Motor neuron (in vitro differentiated cells): ENCODE measurements around the gene TTN. TPM values are rescaled to one million over a fixed set of nuclear protein-coding genes. Genes with fewer than 3 reads are reported as not detected.
"Not testable (repeated sequence)": the region's sequence is repeated elsewhere in the genome, so short reads cannot be mapped to it uniquely, and the experiment has no call there.

Experiments used
- ATAC-seq, 8 experiments: fragments of 200-7000 bp; cut with Tn5 transposase; replicated peaks in 6 of 8; 2 replicates each; pipeline ENCODE4 v1.8.0; 2021; ENCODE audit warnings: mild to moderate bottlenecking in 8 of 8, moderate library complexity in 8 of 8
- H3K27ac ChIP-seq, 2 donors: fragments of 250-450 bp; sonication (Bioruptor Pico); 2 replicates each; pipeline ENCODE4 v1.9.0; 2021; ENCODE audit warnings: antibody characterized with exemption in 2 of 2, mild to moderate bottlenecking in 2 of 2, moderate library complexity in 1 of 2
- H3K4me1 ChIP-seq, 2 donors: fragments of 250-450 bp; sonication (Bioruptor Pico); replicated peaks in 1 of 2; 2 replicates each; pipeline ENCODE4 v1.6.1; 2021; ENCODE audit warnings: antibody characterized with exemption in 2 of 2, mild to moderate bottlenecking in 2 of 2, moderate library complexity in 1 of 2
- H3K4me3 ChIP-seq, 5 donors: fragments of 250-450 bp; sonication (Bioruptor Pico); 2 replicates each; pipeline ENCODE4 v1.9.0; 2021; ENCODE audit warnings: antibody characterized with exemption in 5 of 5, mild to moderate bottlenecking in 5 of 5, moderate library complexity in 4 of 5
- WGBS, 10 experiments: fragments of 450-650 bp; shearing (Covaris generic); methylation state at CpG; one replicate each; pipeline ENCODE4 v1.0.0; 2022; 5-methylcytosine and 5-hydroxymethylcytosine counted together
- in situ Hi-C, 9 experiments: fragments of 400-800 bp; cut with MboI; loops; one replicate each; pipeline ENCODE4 v1.15.0; 2021; ENCODE audit warnings: low sequenced_read_pairs in 9 of 9, low pct_unique_long_range_greater_than_20kb in 2 of 9; ENCODE audit not compliant: unreplicated experiment in 9 of 9
- total RNA-seq, 8 experiments: library from RNA; unstranded; fragments of 300-600 nt; gene quantifications; 2 replicates each; pipeline versions ENCODE4 v1.2.3 to v1.2.4, GENCODE V29; 2022

TTN gene
- total RNA-seq, 8 experiments from 2014 or later: 0.27 to 2.1 (median 0.90) TPM

GRCh38 chr2:178528647-178529046, 278.6 kb downstream of the TTN start:
- in situ Hi-C loops: no loop called here
- no peak overlapping the region for H3K4me3 ChIP-seq

GRCh38 chr2:178527592-178527991, 279.6 kb downstream of the TTN start:
- no peaks in the 10 kb centered on the region for H3K4me1 ChIP-seq
- in situ Hi-C loops: no loop called here
- H3K27ac ChIP-seq: no peak overlapping the region
- WGBS, 10 experiments: 13 to 100% (median 100%) methylated on average over 1 to 2 of the region's 2 CpGs; no CpG with 5 or more reads in 3 of the 10 experiments
- H3K4me3 ChIP-seq: no peak overlapping the region
- ATAC-seq: no peak

More at GRCh38 chr2:178528647-178529046, 278.6 kb downstream of the TTN start:
- no peak overlapping the region for H3K27ac ChIP-seq
- no peaks in the 10 kb centered on the region for H3K4me1 ChIP-seq
- ATAC-seq: no peak
- 40 to 94% (median 86%) methylated on average over 1 to 5 of the region's 5 CpGs; no CpG with 5 or more reads in 1 of the 10 experiments for WGBS, 10 experiments

GRCh38 chr2:178526256-178526655, 281.0 kb downstream of the TTN start:
- Histone ChIP-seq H3K4me1 (no peaks in the 10 kb centered on the region), H3K4me3 (no peak overlapping the region), H3K27ac (no peak overlapping the region)
- in situ Hi-C loops: no loop called here
- 74 to 100% (median 90%) methylated on average over 1 to 4 of the region's 4 CpGs; no CpG with 5 or more reads in 1 of the 10 experiments for WGBS, 10 experiments
- no peak for ATAC-seq

- H3K27ac ChIP-seq, in situ Hi-C loops, ATAC-seq, H3K4me3 ChIP-seq, H3K4me1 ChIP-seq: not testable (repeated sequence)
- 29% methylated on average over 1 of the region's 1 CpG; no CpG with 5 or more reads in 9 of the 10 experiments for WGBS, 10 experiments
These were observed 281.8 kb downstream of the TTN start for GRCh38 chr2:178525460-178525859.

- H3K4me3 ChIP-seq, H3K27ac ChIP-seq, H3K4me1 ChIP-seq, in situ Hi-C loops, ATAC-seq: not testable (repeated sequence)
- no CpG with 5 or more reads among the region's 5 CpGs for WGBS, 10 experiments
These were observed 282.2 kb downstream of the TTN start for GRCh38 chr2:178525010-178525409.

- Histone ChIP-seq H3K4me1 (no peaks in the 10 kb centered on the region), H3K27ac (no peak overlapping the region), H3K4me3 (peak overlapping the region in 4 of 5 donors; percentile 20 to 53 (median 30))
- in situ Hi-C loops: no loop called here
- peak in 3 of 8 experiments; percentile 5 to 15 (median 7) for ATAC-seq
- 12 to 94% (median 39%) methylated on average over 1 to 8 of the region's 8 CpGs; no CpG with 5 or more reads in 1 of the 10 experiments for WGBS, 10 experiments
These were observed 283.6 kb downstream of the TTN start for GRCh38 chr2:178523596-178524134.

GRCh38 chr2:178522950-178523595, 284.1 kb downstream of the TTN start:
- Histone ChIP-seq H3K4me3 (peak overlapping the region in 4 of 5 donors; percentile 20 to 53 (median 30)), H3K27ac (no peak overlapping the region), H3K4me1 (no peaks in the 10 kb centered on the region)
- ATAC-seq: peak in 5 of 8 experiments; percentile 93 to 99 (median 98)
- WGBS, 10 experiments: 0 to 100% (median 20%) methylated on average over 1 to 16 of the region's 25 CpGs; no CpG with 5 or more reads in 1 of the 10 experiments
- in situ Hi-C loops: no loop called here

- no peak for ATAC-seq
- H3K4me3 ChIP-seq: no peak overlapping the region
- H3K27ac ChIP-seq: no peak overlapping the region
- in situ Hi-C loops: no loop called here
- no peaks in the 10 kb centered on the region for H3K4me1 ChIP-seq
- WGBS, 10 experiments: 86 to 100% (median 94%) methylated on average over 2 to 11 of the region's 11 CpGs
These were observed 285.7 kb downstream of the TTN start for GRCh38 chr2:178521304-178522150.

- no peak overlapping the region for H3K4me3 ChIP-seq
- 33 to 100% (median 100%) methylated on average over 1 of the region's 1 CpG; no CpG with 5 or more reads in 7 of the 10 experiments for WGBS, 10 experiments
- no peak for ATAC-seq
- H3K27ac ChIP-seq: no peak overlapping the region
- no peaks in the 10 kb centered on the region for H3K4me1 ChIP-seq
- in situ Hi-C loops: no loop called here
These were observed 289.7 kb downstream of the TTN start for GRCh38 chr2:178517496-178517895.

GRCh38 chr2:178514664-178515063, 292.6 kb downstream of the TTN start:
- ATAC-seq: no peak
- in situ Hi-C loops: no loop called here
- Histone ChIP-seq H3K4me1 (no peaks in the 10 kb centered on the region), H3K27ac (no peak overlapping the region), H3K4me3 (no peak overlapping the region)
- WGBS, 10 experiments: 17 to 100% (median 75%) methylated on average over 1 to 2 of the region's 2 CpGs; no CpG with 5 or more reads in 2 of the 10 experiments

- in situ Hi-C loops: no loop called here
- 91 to 100% (median 97%) methylated on average over 2 to 4 of the region's 4 CpGs; no CpG with 5 or more reads in 1 of the 10 experiments for WGBS, 10 experiments
- ATAC-seq: no peak
- Histone ChIP-seq H3K4me1 (no peaks in the 10 kb centered on the region), H3K4me3 (no peak overlapping the region), H3K27ac (no peak overlapping the region)
These were observed 293.3 kb downstream of the TTN start for GRCh38 chr2:178513876-178514275.

- in situ Hi-C loops: no loop called here
- WGBS, 10 experiments: 0 to 100% (median 40%) methylated on average over 1 to 2 of the region's 2 CpGs; no CpG with 5 or more reads in 1 of the 10 experiments
- Histone ChIP-seq H3K4me3 (no peak overlapping the region), H3K27ac (no peak overlapping the region), H3K4me1 (no peaks in the 10 kb centered on the region)
- ATAC-seq: peak in 3 of 8 experiments; percentile 51 to 63 (median 52)
These were observed 294.7 kb downstream of the TTN start for GRCh38 chr2:178512484-178512883.

- in situ Hi-C loops: no loop called here
- ATAC-seq: peak in 1 of 8 experiments; percentile 64
- 45 to 100% (median 88%) methylated on average over 1 to 6 of the region's 6 CpGs; no CpG with 5 or more reads in 1 of the 10 experiments for WGBS, 10 experiments
- Histone ChIP-seq H3K4me3 (no peak overlapping the region), H3K27ac (no peak overlapping the region), H3K4me1 (no peaks in the 10 kb centered on the region)
These were observed 296.8 kb downstream of the TTN start for GRCh38 chr2:178510384-178510783.
